Astrocyte (in vitro differentiated cells and primary cell): ENCODE measurements around the gene ACHE. TPM values are rescaled to one million over a fixed set of nuclear protein-coding genes. Genes with fewer than 3 reads are reported as not detected.
A peak's percentile ranks its signal among the peaks of the same experiment; 100 is the strongest.

ENCODE experiments used
- DNase-seq: peaks from one replicate; pipeline ENCODE4 v3.0.0-alpha.2; 2010; ENCODE audit warnings: low read depth
- FAIRE-seq: peaks from 2 replicates; lab custom pipeline; 2011; peaks lifted over from hg19 to GRCh38; lab: Jason Lieb, UNC
- H2AFZ ChIP-seq: 2 replicates; pipeline ENCODE4 v1.6.0; 2012; ENCODE audit warnings: low read depth, low read length, inconsistent platforms
- H3K27ac ChIP-seq: 2 replicates; pipeline ENCODE4 v1.5.1; 2011; ENCODE audit warnings: low read depth, low read length, inconsistent platforms
- H3K27me3 ChIP-seq: 2 replicates; pipeline ENCODE4 v1.6.0; 2011; ENCODE audit warnings: low read length, inconsistent platforms; ENCODE audit not compliant: insufficient read depth
- H3K36me3 ChIP-seq: 2 replicates; pipeline ENCODE4 v1.5.1; 2011; ENCODE audit warnings: low read length, inconsistent platforms; ENCODE audit not compliant: insufficient read depth
- H3K4me1 ChIP-seq: 2 replicates; pipeline ENCODE4 v1.5.1; 2011; ENCODE audit warnings: low read length, inconsistent platforms; ENCODE audit not compliant: insufficient read depth
- H3K4me2 ChIP-seq: 2 replicates; pipeline ENCODE4 v1.6.0; 2012; ENCODE audit warnings: low read length, inconsistent platforms
- H3K4me3 ChIP-seq: 2 replicates; pipeline ENCODE4 v1.5.1; 2011; ENCODE audit warnings: low read depth, mild to moderate bottlenecking, low read length, inconsistent platforms; ENCODE audit not compliant: insufficient read depth
- H3K79me2 ChIP-seq: 2 replicates; pipeline ENCODE4 v1.6.0; 2012; ENCODE audit warnings: mild to moderate bottlenecking, low read length, inconsistent platforms; ENCODE audit not compliant: insufficient read depth
- H3K9ac ChIP-seq: 2 replicates; pipeline ENCODE4 v1.6.0; 2012; ENCODE audit warnings: mild to moderate bottlenecking, low read length, inconsistent platforms
- H3K9me3 ChIP-seq: 2 replicates; pipeline ENCODE4 v1.5.1; 2012; ENCODE audit warnings: low read depth, mild to moderate bottlenecking, low read length, inconsistent platforms; ENCODE audit not compliant: insufficient read depth
- H4K20me1 ChIP-seq: 2 replicates; pipeline ENCODE4 v1.6.0; 2012; ENCODE audit warnings: low read length, inconsistent platforms; ENCODE audit not compliant: insufficient read depth
- H3K27ac Mint-ChIP-seq: one replicate; pipeline ENCODE4 v1.8.0; 2021; ENCODE audit warnings: mild to moderate bottlenecking, mixed read lengths; ENCODE audit not compliant: unreplicated experiment
- H3K27me3 Mint-ChIP-seq: one replicate; pipeline ENCODE4 v1.8.0; 2021; ENCODE audit warnings: low read depth, mixed read lengths; ENCODE audit not compliant: unreplicated experiment
- H3K36me3 Mint-ChIP-seq: one replicate; pipeline ENCODE4 v1.8.0; 2021; ENCODE audit warnings: low read depth, mixed read lengths; ENCODE audit not compliant: unreplicated experiment
- H3K4me1 Mint-ChIP-seq: one replicate; pipeline ENCODE4 v1.8.0; 2021; ENCODE audit warnings: low read depth, mixed read lengths; ENCODE audit not compliant: unreplicated experiment
- H3K4me3 Mint-ChIP-seq: one replicate; pipeline ENCODE4 v1.8.0; 2021; ENCODE audit warnings: mild to moderate bottlenecking, moderate library complexity, mixed read lengths; ENCODE audit not compliant: unreplicated experiment
- H3K9me3 Mint-ChIP-seq: one replicate; pipeline ENCODE4 v1.8.0; 2021; ENCODE audit warnings: mild to moderate bottlenecking, mixed read lengths; ENCODE audit not compliant: unreplicated experiment
- CTCF ChIP-seq: IDR thresholded peaks from 2 replicates; pipeline ENCODE4 v1.5.1; 2011; ENCODE audit warnings: low read depth, mild to moderate bottlenecking, inconsistent platforms, low read length, moderate library complexity; ENCODE audit not compliant: insufficient read depth
- EZH2 ChIP-seq: IDR thresholded peaks from 2 replicates; pipeline ENCODE4 v1.6.1; 2012; ENCODE audit warnings: mild to moderate bottlenecking, low read length, inconsistent platforms; ENCODE audit not compliant: insufficient read depth
- total RNA-seq: library from RNA; stranded (reverse); gene quantifications from 2 replicates; pipeline ENCODE4 v1.2.1, GENCODE V29; 2021

Gene ACHE
- total RNA-seq, 1 donor from 2014 or later = 18.9 TPM

GRCh38 chr7:100894860-100895700 lies 608 bp downstream of the ACHE start:
- Histone ChIP-seq H3K9me3 (no peaks in the 10 kb centered on the region), H3K27ac (no peak overlapping the region), H3K36me3 (no peaks in the 10 kb centered on the region), H3K79me2 (no peaks in the 10 kb centered on the region), H2AFZ (peak overlapping the region; percentile 34), H3K4me1 (peaks cover 27% of the 10 kb centered on the region), H3K4me2 (peak overlapping the region; percentile 82), H4K20me1 (no peaks in the 10 kb centered on the region), H3K9ac (peak overlapping the region; percentile 30), H3K4me3 (peak overlapping the region; percentile 49), H3K27me3 (peaks cover 10% of the 10 kb centered on the region)
- Mint-ChIP-seq H3K4me3 (peak overlapping the region; percentile 45), H3K27ac (no peak overlapping the region), H3K9me3 (no peaks in the 10 kb centered on the region), H3K36me3 (no peaks in the 10 kb centered on the region), H3K4me1 (peaks cover 15% of the 10 kb centered on the region), H3K27me3 (peaks cover 18% of the 10 kb centered on the region)
- TF ChIP-seq EZH2 (peak; percentile 80), CTCF (peak; percentile 37)
- FAIRE-seq = no peak
- DNase-seq = no peak

GRCh38 chr7:100893910-100894721 lies 1.6 kb downstream of the ACHE start:
- Mint-ChIP-seq H3K27me3 (peaks cover 16% of the 10 kb centered on the region), H3K27ac (no peak overlapping the region)
- peaks cover 10% of the 10 kb centered on the region for H3K27me3 ChIP-seq

More at GRCh38 chr7:100893910-100894721, 1.6 kb downstream of the ACHE start:
- DNase-seq = no peak
- Histone ChIP-seq H3K4me3 (no peak overlapping the region), H3K36me3 (no peaks in the 10 kb centered on the region), H4K20me1 (no peaks in the 10 kb centered on the region), H3K79me2 (peaks cover 4% of the 10 kb centered on the region), H3K4me1 (peaks cover 31% of the 10 kb centered on the region), H3K9ac (no peak overlapping the region), H2AFZ (peak overlapping the region; percentile 10), H3K27ac (no peak overlapping the region), H3K9me3 (no peaks in the 10 kb centered on the region), H3K4me2 (peak overlapping the region; percentile 82)
- Mint-ChIP-seq H3K4me1 (peaks cover 15% of the 10 kb centered on the region), H3K4me3 (peak overlapping the region; percentile 78), H3K9me3 (no peaks in the 10 kb centered on the region), H3K36me3 (no peaks in the 10 kb centered on the region)
- TF ChIP-seq EZH2 (no peak), CTCF (no peak)
- FAIRE-seq = no peak
